Measurements from ENCODE around the gene BCCIP.

The BCCIP gene

DNA sequence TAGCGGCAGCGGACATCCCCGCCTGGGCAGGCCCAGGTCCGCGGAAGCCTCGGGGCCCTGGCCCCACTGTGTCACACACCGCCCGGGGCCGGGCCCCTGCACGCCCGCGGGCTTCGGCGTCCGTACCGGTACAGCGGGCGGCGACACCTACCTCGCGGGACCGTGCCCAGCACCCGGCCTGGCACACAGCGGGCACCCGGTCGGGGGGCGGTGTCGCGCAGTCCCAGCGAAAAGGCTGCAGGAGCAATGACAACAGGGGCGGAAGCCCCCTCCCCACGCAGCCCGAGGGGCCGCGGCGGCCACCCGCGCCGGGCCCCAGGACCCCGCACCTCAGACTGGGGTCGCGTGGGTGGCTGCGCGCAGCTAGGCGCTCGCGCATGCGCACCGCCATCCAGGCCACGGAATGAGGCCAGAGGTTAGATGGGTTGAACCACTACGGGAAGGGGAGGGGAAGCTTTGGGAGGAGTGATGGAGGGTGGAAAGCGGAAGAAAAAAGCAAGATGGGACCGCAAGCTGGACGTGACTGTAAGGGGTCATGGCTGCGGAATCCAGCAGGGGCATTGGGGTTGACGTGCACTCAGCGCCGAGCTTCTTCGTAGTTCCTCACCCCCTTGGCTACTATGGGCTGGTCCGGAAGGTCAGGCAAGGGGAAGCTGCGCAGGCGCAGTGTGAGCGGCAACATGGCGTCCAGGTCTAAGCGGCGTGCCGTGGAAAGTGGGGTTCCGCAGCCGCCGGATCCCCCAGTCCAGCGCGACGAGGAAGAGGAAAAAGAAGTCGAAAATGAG is at the start of gene BCCIP, which contains the start of gene UROS:
Gene BCCIP, plus strand, starts transcription at position 669 of the 785 bp plus-strand sequence. Its CDS starts 12 bp downstream, at position 681.
Gene UROS, minus strand, starts transcription at position 381 of the 785 bp plus-strand sequence. CDS start 6,759 bp downstream, outside the sequence.
- H3K4me3 ChIP-seq (ENCODE audit: low read length) = peak within 1 kb of the TSS; percentile 98
- H3K9ac ChIP-seq (ENCODE audit: low read depth, low read length) = peak within 1 kb of the TSS; percentile 97
- H3K27me3 ChIP-seq (ENCODE audit: insufficient read depth, low read length) = no peaks in the 10 kb centered on the region
- H3K4me1 ChIP-seq (ENCODE audit: insufficient read depth, low read length) = peaks cover 10% of the 10 kb centered on the region
- H3K27ac ChIP-seq (ENCODE audit: low read length) = peak within 1 kb of the TSS; percentile 93
- H3K36me3 ChIP-seq (ENCODE audit: insufficient read depth, low read depth, low read length) = peaks cover 34% of the 10 kb centered on the region
- H3K9me3 ChIP-seq (ENCODE audit: insufficient read depth, low read depth, low read length) = no peaks in the 10 kb centered on the region

DNA sequence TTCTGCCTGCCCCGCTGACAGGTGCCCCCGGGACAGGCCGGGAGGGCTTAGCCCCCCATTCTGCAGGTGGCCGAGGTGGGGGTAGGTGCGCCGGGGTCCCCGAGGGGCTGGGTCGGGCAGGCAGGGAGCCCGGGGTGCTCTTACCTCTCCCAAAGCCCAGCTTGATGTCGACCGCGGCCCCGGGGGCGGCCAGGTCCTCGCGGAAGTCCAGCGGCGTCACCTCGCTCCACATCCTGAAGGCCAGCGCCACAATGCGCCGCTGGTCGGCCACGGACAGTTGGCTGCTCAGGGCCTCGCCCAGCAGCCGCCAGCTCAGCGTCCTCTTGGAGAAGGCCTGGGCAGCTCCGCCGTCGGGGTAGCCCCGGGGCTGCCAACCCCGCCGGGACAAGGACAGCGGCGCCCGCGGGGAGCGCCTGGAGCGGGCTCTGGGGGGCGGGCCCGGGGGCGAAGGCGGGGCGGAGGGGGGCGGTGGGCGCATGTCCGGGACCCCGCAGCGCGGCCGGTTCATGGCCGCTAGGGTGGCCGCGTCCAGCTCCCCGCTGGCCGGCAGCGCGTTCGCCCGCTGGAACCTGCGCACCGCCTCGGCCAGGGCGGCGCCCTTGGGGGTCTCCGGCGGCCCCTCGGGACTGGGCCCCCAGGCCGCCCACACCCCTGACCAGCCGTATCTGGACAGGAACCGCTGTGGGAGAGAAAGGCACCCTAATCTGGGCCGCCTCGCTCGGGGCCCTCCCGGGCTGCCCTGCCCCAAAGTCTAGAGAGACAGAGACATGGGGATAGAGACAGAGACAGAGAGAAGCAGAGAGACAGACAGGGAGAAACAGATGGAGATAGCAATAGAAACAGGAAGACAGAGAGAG is 49.4 kb upstream of the BCCIP start:
- no peak overlapping the region for H3K4me3 ChIP-seq (ENCODE audit: low read length)
- H3K36me3 ChIP-seq (ENCODE audit: insufficient read depth, low read depth, low read length) = no peaks in the 10 kb centered on the region
- H3K9ac ChIP-seq (ENCODE audit: low read depth, low read length) = no peak overlapping the region
- H3K27ac ChIP-seq (ENCODE audit: low read length) = no peak overlapping the region
- no peaks in the 10 kb centered on the region for H3K27me3 ChIP-seq (ENCODE audit: insufficient read depth, low read length)
- H3K4me1 ChIP-seq (ENCODE audit: insufficient read depth, low read length) = no peaks in the 10 kb centered on the region
- no peaks in the 10 kb centered on the region for H3K9me3 ChIP-seq (ENCODE audit: insufficient read depth, low read depth, low read length)

DNA sequence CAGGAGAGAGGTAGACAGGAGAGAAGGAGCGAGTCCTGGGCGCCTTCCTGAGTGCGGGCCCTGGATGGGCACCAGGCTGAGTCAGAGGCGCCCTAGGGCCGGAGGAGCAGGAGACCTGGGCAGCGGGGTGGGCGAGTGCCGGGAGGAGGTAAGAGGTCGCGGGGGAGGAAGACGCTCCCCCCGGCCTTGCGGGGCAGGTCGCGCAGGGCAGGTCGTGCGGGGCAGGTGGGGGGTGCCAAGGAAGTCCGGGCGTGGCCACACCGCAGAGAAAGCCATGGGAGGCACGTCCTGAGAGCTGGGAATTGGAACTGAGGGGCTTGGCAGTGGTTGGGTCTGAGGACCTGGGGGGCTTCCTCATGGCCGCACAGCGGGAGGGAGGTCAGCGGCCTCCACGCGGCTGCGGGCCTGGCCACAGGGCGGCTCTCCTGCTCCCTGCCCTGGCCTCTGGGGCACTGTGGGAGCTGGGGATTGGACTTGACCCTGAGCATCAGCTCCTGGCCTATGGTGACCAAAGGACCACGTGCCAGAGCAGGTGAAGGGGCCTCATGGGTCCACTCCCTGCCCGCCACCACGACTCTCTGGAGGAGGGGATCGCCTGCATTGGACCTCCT is 48.7 kb upstream of the BCCIP start:
- Histone ChIP-seq H3K4me3 (ENCODE audit: low read length) (no peak overlapping the region), H3K27ac (ENCODE audit: low read length) (no peak overlapping the region), H3K27me3 (ENCODE audit: insufficient read depth, low read length) (no peaks in the 10 kb centered on the region), H3K9me3 (ENCODE audit: insufficient read depth, low read depth, low read length) (no peaks in the 10 kb centered on the region), H3K9ac (ENCODE audit: low read depth, low read length) (no peak overlapping the region), H3K4me1 (ENCODE audit: insufficient read depth, low read length) (no peaks in the 10 kb centered on the region), H3K36me3 (ENCODE audit: insufficient read depth, low read depth, low read length) (no peaks in the 10 kb centered on the region)

DNA sequence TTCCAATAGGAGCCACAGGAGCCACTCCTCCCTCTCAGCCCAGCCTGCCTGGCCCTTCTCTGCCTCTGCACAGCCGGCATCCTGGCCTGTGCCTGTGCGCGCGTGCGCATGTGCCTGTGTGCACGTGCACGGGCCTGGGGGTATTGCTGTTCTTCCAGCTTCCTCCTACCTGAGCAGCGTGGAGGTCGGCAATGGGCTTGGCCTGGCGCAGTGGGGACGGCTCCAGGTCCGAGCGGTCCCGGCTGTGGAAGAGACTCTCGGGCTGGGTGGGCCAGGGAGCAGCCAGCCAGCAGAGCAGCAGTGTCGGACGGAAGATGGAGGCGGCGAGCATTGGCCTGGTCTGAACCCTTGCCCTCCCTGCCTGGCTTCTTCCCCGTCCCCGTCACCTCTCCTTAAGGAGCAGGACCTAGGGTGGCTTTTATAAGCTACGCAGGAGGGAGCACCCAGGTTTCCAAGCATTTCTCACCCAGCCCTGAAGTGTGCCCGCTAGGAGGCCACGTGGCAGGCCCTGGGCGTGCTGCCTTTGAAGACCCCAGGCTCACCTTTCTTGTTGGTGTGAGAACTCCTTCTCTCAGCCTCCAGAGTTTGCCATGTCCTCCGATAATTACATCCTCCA is 47.7 kb upstream of the BCCIP start, which contains the start of gene MMP21:
Gene MMP21, minus strand, starts transcription at position 331 of the 616 bp plus-strand sequence. Its CDS starts 0 bp downstream, at position 331.
- no peaks in the 10 kb centered on the region for H3K36me3 ChIP-seq (ENCODE audit: insufficient read depth, low read depth, low read length)

DNA sequence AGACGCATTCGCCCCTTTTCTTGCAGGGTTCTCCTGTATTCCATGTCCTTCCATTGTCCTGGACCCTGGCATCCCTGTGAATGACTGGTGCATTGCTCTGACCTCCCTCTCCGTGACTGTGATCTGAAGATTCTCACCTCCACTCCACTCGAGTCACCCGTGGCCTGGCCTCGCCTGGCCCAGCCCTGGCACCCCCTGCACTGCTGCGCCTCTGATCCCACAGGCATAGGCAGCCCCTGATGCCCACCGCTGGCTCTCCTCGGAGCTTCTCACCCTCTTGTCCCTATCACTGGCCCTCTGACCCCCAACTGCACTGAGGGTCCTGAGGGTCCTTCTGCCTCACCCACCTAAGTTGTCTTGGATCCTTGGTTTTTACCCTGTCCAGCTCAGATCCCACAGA is 45.5 kb upstream of the BCCIP start:
- H3K27ac ChIP-seq (ENCODE audit: low read length) = no peak overlapping the region
- H3K36me3 ChIP-seq (ENCODE audit: insufficient read depth, low read depth, low read length) = no peaks in the 10 kb centered on the region
- no peak overlapping the region for H3K4me3 ChIP-seq (ENCODE audit: low read length)
- no peaks in the 10 kb centered on the region for H3K27me3 ChIP-seq (ENCODE audit: insufficient read depth, low read length)
- no peaks in the 10 kb centered on the region; the same call in 1 of the 2 replicates for H3K9me3 ChIP-seq (ENCODE audit: insufficient read depth, low read depth, low read length)
- no peak overlapping the region for H3K9ac ChIP-seq (ENCODE audit: low read depth, low read length)
- no peaks in the 10 kb centered on the region for H3K4me1 ChIP-seq (ENCODE audit: insufficient read depth, low read length)

More for the DNA sequence above, 47.7 kb upstream of the BCCIP start, which contains the start of gene MMP21:
- no peak within 1 kb of the TSS for H3K27ac ChIP-seq (ENCODE audit: low read length)
- no peak within 1 kb of the TSS for H3K9ac ChIP-seq (ENCODE audit: low read depth, low read length)
- H3K4me3 ChIP-seq (ENCODE audit: low read length) = no peak within 1 kb of the TSS
- H3K4me1 ChIP-seq (ENCODE audit: insufficient read depth, low read length) = no peaks in the 10 kb centered on the region
- no peaks in the 10 kb centered on the region; the same call in 1 of the 2 replicates for H3K9me3 ChIP-seq (ENCODE audit: insufficient read depth, low read depth, low read length)
- H3K27me3 ChIP-seq (ENCODE audit: insufficient read depth, low read length) = no peaks in the 10 kb centered on the region

DNA sequence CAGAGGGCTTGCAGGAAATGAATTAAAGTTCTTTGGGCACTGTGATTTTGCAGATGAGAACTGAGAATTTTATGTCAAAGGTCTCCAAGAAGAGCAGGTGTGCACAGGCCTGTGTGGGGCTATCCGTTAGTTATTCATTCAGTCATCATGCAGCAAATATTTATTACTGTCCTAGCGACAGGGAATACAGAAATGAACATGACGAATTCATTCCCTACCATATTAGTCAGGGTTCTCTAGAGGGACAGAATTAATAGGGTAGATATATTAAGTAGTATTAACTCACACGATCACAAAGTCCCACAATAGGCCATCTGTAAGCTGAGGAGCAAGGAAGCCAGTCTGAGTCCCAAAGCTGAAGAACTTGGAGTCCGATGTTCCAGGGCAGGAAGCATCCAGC is 44.8 kb upstream of the BCCIP start:
- Histone ChIP-seq H3K9me3 (ENCODE audit: insufficient read depth, low read depth, low read length) (no peaks in the 10 kb centered on the region; the same call in 1 of the 2 replicates), H3K27ac (ENCODE audit: low read length) (no peak overlapping the region)

DNA sequence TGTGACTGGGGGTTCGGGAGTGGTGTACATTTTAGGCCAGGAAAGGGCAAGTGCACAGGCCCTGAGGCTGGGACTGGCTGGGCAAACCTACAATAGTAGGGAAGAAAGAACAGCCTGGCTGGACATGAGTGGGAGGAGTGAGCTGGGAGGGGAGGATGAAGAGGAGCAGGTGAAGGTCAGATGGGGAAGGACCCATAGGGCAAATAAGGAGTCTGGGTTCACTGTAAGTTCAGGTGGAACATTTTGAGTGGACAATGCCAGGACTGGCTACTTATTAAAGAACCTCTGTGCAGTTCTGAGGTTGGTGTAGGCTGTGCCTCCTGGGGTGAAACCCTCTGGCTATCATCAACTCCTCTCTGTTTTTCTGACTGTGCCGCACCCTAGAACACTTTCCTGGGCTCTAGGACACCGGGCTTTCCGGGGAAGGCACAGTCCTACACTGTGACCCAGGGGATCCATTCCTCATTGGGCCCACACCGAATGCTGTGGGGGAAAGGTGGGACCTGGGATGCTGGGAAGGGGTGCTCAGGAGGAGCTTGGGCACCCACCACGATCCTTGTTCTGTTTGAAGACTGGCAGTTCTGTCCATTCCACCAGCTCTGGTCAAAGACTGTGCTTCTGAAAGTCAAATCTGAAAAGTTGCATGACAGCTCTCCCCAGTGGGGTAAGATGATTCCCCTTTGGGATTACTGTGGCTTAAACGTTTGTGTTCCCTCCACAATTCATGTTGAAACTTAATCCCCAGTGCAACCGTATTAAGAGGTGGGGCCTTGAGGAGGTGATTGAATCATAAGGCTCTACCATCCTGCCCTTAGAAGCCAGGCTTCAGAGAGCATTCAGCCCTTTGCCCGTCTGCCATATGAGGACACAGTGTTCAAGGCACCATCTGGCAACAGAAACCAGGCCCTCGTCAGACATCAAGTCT is 43.7 kb upstream of the BCCIP start:
- Histone ChIP-seq H3K4me1 (ENCODE audit: insufficient read depth, low read length) (no peaks in the 10 kb centered on the region), H3K9ac (ENCODE audit: low read depth, low read length) (no peak overlapping the region)

More for the DNA sequence above, 44.8 kb upstream of the BCCIP start:
- Histone ChIP-seq H3K9ac (ENCODE audit: low read depth, low read length) (no peak overlapping the region), H3K4me1 (ENCODE audit: insufficient read depth, low read length) (no peaks in the 10 kb centered on the region), H3K27me3 (ENCODE audit: insufficient read depth, low read length) (no peaks in the 10 kb centered on the region), H3K36me3 (ENCODE audit: insufficient read depth, low read depth, low read length) (no peaks in the 10 kb centered on the region), H3K4me3 (ENCODE audit: low read length) (no peak overlapping the region)

DNA sequence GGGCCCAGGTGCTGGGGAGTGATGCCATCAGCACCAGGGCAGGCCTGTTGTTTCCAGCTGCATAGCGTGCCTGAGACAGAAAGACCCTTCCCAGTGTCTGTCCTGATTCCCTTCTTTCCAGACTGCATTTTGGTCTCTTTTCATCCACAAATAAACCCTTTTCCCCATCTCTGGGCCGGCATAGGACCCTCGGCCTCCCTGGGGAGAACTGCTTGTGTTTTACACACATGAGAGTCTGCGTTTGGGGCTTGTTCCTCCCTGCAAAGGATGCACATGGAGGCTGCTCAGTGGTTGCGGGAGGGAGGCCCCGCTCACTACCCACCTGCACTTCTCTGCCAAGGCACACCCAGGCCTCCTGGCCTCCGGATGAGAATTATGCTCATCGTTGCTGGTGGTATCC is 42.0 kb upstream of the BCCIP start:
- no peak overlapping the region for H3K4me3 ChIP-seq (ENCODE audit: low read length)
- no peaks in the 10 kb centered on the region for H3K4me1 ChIP-seq (ENCODE audit: insufficient read depth, low read length)
- H3K9me3 ChIP-seq (ENCODE audit: insufficient read depth, low read depth, low read length) = no peaks in the 10 kb centered on the region; the same call in 1 of the 2 replicates
- no peak overlapping the region for H3K9ac ChIP-seq (ENCODE audit: low read depth, low read length)
- H3K27me3 ChIP-seq (ENCODE audit: insufficient read depth, low read length) = no peaks in the 10 kb centered on the region
- no peak overlapping the region for H3K27ac ChIP-seq (ENCODE audit: low read length)
- H3K36me3 ChIP-seq (ENCODE audit: insufficient read depth, low read depth, low read length) = no peaks in the 10 kb centered on the region

More for the DNA sequence above, 43.7 kb upstream of the BCCIP start:
- no peaks in the 10 kb centered on the region; the same call in 1 of the 2 replicates for H3K9me3 ChIP-seq (ENCODE audit: insufficient read depth, low read depth, low read length)
- no peak overlapping the region for H3K4me3 ChIP-seq (ENCODE audit: low read length)
- H3K36me3 ChIP-seq (ENCODE audit: insufficient read depth, low read depth, low read length) = no peaks in the 10 kb centered on the region
- no peak overlapping the region for H3K27ac ChIP-seq (ENCODE audit: low read length)
- H3K27me3 ChIP-seq (ENCODE audit: insufficient read depth, low read length) = no peaks in the 10 kb centered on the region

DNA sequence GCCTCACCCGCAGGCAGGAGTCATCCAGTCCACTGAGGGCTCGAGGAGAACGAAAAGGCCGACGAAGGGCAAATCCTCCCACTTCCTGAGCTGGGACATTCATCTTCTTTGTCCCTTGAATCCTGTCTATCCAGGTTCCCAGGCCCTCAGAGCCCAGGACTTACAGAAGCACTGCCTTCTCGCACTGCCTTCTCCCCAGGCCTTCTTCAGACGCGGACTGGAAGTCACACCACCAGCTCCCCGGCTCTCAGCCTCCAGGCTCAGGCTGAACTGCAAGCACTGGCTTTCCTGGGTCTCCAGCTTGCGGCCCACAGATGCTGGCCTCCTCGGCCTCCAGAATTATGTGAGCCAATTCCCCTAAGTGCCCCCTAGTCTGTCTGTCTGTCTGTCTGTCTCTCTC is 41.3 kb upstream of the BCCIP start:
- no peaks in the 10 kb centered on the region; the same call in 1 of the 2 replicates for H3K9me3 ChIP-seq (ENCODE audit: insufficient read depth, low read depth, low read length)
- H3K36me3 ChIP-seq (ENCODE audit: insufficient read depth, low read depth, low read length) = no peaks in the 10 kb centered on the region
- no peaks in the 10 kb centered on the region for H3K27me3 ChIP-seq (ENCODE audit: insufficient read depth, low read length)
- H3K27ac ChIP-seq (ENCODE audit: low read length) = no peak overlapping the region
- no peak overlapping the region for H3K9ac ChIP-seq (ENCODE audit: low read depth, low read length)
- no peaks in the 10 kb centered on the region for H3K4me1 ChIP-seq (ENCODE audit: insufficient read depth, low read length)
- no peak overlapping the region for H3K4me3 ChIP-seq (ENCODE audit: low read length)

DNA sequence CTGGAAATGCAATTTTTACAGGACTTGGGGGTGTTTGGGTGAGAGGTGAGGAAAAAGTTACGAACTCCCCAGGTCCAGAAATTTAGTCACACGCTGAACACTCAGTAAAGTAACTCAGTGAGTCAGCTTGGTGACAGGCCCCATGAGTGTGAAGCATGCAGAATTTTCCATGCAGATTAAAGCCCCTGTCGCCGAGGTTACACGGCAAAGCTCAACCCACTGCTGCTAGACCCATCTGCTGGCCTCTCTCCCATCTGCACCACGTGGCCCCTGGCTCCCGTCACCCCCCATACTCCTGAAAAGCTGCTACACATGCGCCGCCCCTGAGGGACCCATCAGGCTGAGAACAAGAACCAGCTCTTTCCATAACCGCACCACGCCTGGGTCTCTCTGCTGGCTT is 40.7 kb upstream of the BCCIP start:
- Histone ChIP-seq H3K36me3 (ENCODE audit: insufficient read depth, low read depth, low read length) (no peaks in the 10 kb centered on the region), H3K4me1 (ENCODE audit: insufficient read depth, low read length) (no peaks in the 10 kb centered on the region), H3K27me3 (ENCODE audit: insufficient read depth, low read length) (no peaks in the 10 kb centered on the region), H3K4me3 (ENCODE audit: low read length) (no peak overlapping the region), H3K9ac (ENCODE audit: low read depth, low read length) (no peak overlapping the region), H3K27ac (ENCODE audit: low read length) (no peak overlapping the region), H3K9me3 (ENCODE audit: insufficient read depth, low read depth, low read length) (no peaks in the 10 kb centered on the region; the same call in 1 of the 2 replicates)
